ENCODE measurements around the gene SAFB2.

- TF ChIP-seq, protein P1, sequence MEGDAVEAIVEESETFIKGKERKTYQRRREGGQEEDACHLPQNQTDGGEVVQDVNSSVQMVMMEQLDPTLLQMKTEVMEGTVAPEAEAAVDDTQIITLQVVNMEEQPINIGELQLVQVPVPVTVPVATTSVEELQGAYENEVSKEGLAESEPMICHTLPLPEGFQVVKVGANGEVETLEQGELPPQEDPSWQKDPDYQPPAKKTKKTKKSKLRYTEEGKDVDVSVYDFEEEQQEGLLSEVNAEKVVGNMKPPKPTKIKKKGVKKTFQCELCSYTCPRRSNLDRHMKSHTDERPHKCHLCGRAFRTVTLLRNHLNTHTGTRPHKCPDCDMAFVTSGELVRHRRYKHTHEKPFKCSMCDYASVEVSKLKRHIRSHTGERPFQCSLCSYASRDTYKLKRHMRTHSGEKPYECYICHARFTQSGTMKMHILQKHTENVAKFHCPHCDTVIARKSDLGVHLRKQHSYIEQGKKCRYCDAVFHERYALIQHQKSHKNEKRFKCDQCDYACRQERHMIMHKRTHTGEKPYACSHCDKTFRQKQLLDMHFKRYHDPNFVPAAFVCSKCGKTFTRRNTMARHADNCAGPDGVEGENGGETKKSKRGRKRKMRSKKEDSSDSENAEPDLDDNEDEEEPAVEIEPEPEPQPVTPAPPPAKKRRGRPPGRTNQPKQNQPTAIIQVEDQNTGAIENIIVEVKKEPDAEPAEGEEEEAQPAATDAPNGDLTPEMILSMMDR (IDR thresholded peaks at IDR 0.05 in 4 of 5, conservative IDR thresholded peaks at IDR 0.05 in 1 of 5): no peak
- no peak for TF ChIP-seq POLR2A (IDR thresholded peaks at IDR 0.05)
Observed at GRCh38 chr19:5608291-5608690, 14.3 kb downstream of the SAFB2 start.
